Measurements from ENCODE around the gene IRS1.

- no peak for TF ChIP-seq CEBPB (IDR thresholded peaks at IDR 0.05)
- TF ChIP-seq, protein P1, sequence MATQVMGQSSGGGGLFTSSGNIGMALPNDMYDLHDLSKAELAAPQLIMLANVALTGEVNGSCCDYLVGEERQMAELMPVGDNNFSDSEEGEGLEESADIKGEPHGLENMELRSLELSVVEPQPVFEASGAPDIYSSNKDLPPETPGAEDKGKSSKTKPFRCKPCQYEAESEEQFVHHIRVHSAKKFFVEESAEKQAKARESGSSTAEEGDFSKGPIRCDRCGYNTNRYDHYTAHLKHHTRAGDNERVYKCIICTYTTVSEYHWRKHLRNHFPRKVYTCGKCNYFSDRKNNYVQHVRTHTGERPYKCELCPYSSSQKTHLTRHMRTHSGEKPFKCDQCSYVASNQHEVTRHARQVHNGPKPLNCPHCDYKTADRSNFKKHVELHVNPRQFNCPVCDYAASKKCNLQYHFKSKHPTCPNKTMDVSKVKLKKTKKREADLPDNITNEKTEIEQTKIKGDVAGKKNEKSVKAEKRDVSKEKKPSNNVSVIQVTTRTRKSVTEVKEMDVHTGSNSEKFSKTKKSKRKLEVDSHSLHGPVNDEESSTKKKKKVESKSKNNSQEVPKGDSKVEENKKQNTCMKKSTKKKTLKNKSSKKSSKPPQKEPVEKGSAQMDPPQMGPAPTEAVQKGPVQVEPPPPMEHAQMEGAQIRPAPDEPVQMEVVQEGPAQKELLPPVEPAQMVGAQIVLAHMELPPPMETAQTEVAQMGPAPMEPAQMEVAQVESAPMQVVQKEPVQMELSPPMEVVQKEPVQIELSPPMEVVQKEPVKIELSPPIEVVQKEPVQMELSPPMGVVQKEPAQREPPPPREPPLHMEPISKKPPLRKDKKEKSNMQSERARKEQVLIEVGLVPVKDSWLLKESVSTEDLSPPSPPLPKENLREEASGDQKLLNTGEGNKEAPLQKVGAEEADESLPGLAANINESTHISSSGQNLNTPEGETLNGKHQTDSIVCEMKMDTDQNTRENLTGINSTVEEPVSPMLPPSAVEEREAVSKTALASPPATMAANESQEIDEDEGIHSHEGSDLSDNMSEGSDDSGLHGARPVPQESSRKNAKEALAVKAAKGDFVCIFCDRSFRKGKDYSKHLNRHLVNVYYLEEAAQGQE (IDR thresholded peaks at IDR 0.05; ENCODE audit: low read depth), result no peak
Observed at GRCh38 chr2:226797289-226797988, 2.2 kb downstream of the IRS1 start.

Measured in Ishikawa (cell line).